Psoas muscle (tissue), 8 donors: ENCODE results near the gene SALL2. TPM values are rescaled to one million over a fixed set of nuclear protein-coding genes. Genes with fewer than 3 reads are reported as not detected.

ENCODE experiments used
- ATAC-seq, 4 donors: fragments of 200-7000 bp; cut with Tn5 transposase; one replicate each; pipeline ENCODE4 v1.9.1; 2020; ENCODE audit warnings: moderate library complexity in 3 of 4, mild to moderate bottlenecking in 2 of 4
- DNase-seq, 2 donors: peaks; one replicate each; pipeline ENCODE4 v3.0.0-alpha.2; 2020
- H3K27ac ChIP-seq: fragments of 200-600 bp; one replicate; pipeline ENCODE4 v1.8.0; 2022
- H3K27me3 ChIP-seq, 3 donors: fragments of 200-600 bp in 1 of 3; one replicate each; pipeline versions ENCODE4 v1.6.1 to v1.8.0; 2013 to 2022; ENCODE audit warnings: low read length in 2 of 3, mild to moderate bottlenecking in 2 of 3, moderate library complexity in 1 of 3; ENCODE audit not compliant: insufficient read depth in 3 of 3
- H3K36me3 ChIP-seq, 2 donors: fragments of 200-600 bp in 1 of 2; one replicate each; pipeline versions ENCODE4 v1.6.1 to v1.8.0; 2013 to 2022; ENCODE audit warnings: low read depth in 1 of 2, mild to moderate bottlenecking in 1 of 2, moderate library complexity in 1 of 2; ENCODE audit not compliant: insufficient read depth in 1 of 2
- H3K4me1 ChIP-seq: fragments of 200-600 bp; one replicate; pipeline ENCODE4 v1.8.0; 2022
- H3K4me3 ChIP-seq: fragments of 200-600 bp; one replicate; pipeline ENCODE4 v1.8.0; 2022; ENCODE audit warnings: mild to moderate bottlenecking
- H3K9me3 ChIP-seq: fragments of 200-600 bp; one replicate; pipeline ENCODE4 v1.8.0; 2022
- CTCF ChIP-seq: fragments of 200-600 bp; IDR thresholded peaks from one replicate; pipeline ENCODE4 v1.8.0; 2022; ENCODE audit warnings: antibody characterized with exemption
- WGBS, 3 donors: extraction: QIAGEN DNeasy Blood & Tissue Kit; methylation state at CpG; one replicate each; pipeline versions ENCODE4 v1.1.6 to v1.1.7; 2013; 5-methylcytosine and 5-hydroxymethylcytosine counted together
- intact Hi-C, 2 donors: fragments of 100-400 bp; cut with DNase I; formaldehyde crosslinking; loops; one replicate each; pipeline versions ENCODE4 v1.11.0 to v1.14.2; 2022
- polyA plus RNA-seq, 3 donors: library from polyadenylated mRNA; stranded (reverse); fragments of 200-250 nt; gene quantifications; one replicate each; pipeline ENCODE4 v1.2.3, GENCODE V29; 2013
- total RNA-seq, 4 donors: library from RNA; stranded (reverse); fragmentation: NEBNext Ultra II Directional in 2 of 4; extraction: Animal tissue kit (Norgen Biotek cat#: 25700) in 2 of 4; gene quantifications; one replicate each; pipeline versions ENCODE4 v1.2.1 to v1.2.4, GENCODE V29; 2021 to 2023
- donor health status: healthy with polysubstance abuse.
- donor health status: DM: no; HTN: no; CAD: no; lungs with moderate emphysema.
- donor health status: Bipolar disorder and iron deficiency.
- donor health status: healthy.
- donor health status: DM: yes; HTN: yes; CAD: no.
- donor health status: DM: no; HTN: no; CAD: no.
- donor health status: DM: no; HTN: no; CAD: no.
- donor health status: DM: yes; HTN: yes; CAD: no.

The SALL2 gene
- total and polyA plus RNA-seq, 7 donors: 0.33 to 3.8 (median 0.93) TPM

DNA sequence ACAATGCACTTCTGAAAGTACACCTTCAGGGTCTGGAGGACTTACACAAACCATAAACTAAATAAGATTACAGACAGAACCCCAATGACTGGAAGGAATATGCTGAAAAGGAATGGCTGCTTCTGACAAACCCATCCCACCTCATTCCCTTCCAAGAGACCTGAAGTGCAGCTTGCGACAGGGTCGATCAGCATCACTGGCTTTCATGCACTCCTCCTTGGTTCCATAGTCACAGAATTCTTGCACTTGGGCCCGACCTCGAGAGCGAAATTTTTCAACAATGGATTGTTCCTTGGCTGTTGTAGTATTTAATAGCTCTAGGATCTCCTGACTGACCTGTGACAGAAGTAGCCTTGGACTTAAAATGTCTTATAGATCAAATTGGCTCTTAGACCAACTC is 24.6 kb downstream of the SALL2 start:
- H3K36me3 ChIP-seq: peaks cover 24 to 75% of the 10 kb centered on the region in 2 donors
- 89 to 93% (median 90%) methylated on average over 5 of the region's 5 CpGs for WGBS, 3 donors
- H3K4me3 ChIP-seq: no peak overlapping the region
- H3K27ac ChIP-seq: no peak overlapping the region
- no peaks in the 10 kb centered on the region for H3K9me3 ChIP-seq
- H3K4me1 ChIP-seq: no peaks in the 10 kb centered on the region
- intact Hi-C loops: no loop called here
- DNase-seq: no peak
- H3K27me3 ChIP-seq: no peaks in the 10 kb centered on the region
- TF ChIP-seq CTCF: no peak
- ATAC-seq: no peak

DNA sequence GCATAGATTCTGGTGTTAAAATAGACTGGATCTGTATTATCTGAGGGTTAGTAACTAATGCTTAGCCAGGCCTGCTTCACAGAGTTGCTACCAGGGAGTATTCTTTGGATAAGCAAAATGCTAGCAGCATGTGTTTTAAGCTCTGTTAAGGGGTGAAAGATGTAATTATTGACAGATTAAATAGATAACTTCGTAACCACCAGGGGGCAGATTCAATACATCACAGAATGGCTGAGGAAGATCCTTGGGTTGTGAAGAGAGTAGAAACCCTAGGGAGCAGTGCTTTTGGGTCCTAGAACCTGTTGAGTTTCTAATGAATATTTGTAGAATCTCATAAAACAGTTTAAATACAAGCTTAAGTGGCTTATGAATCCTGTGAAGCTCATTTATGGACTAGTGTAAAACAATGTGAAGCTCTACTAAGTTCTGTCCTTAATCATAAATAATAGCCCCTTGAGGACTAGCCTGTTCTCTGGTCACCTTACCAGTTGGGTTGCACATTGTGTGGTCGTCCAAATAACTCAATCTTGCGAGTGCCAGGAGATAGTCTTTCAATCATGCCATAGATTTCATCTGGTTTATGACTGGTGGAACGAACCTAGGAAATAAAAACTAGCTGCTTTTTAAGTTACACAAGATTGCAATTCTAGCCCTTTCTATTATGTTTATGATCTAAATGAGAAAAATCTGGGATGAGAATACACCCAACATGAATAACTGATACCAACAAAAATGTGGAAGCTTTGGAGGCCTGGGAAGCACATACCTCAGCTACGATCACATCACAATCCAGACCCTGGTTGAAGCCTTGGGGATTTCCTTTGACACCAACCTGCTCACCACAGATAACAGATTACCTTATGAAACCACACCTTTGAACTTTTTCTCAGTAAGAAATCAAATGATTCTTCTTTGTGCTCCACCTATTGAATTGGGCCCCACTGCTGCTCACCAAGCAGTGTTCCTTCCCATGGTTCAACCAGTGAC is 27.3 kb downstream of the SALL2 start:
- ATAC-seq (peak in 1 of 4 donors; percentile 45), DNase-seq (no peak)
- WGBS, 3 donors: 49 to 65% (median 61%) methylated on average over 5 of the region's 5 CpGs
- Histone ChIP-seq H3K36me3 (peaks cover 33 to 100% of the 10 kb centered on the region in 2 donors), H3K4me3 (no peak overlapping the region), H3K27ac (no peak overlapping the region), H3K9me3 (no peaks in the 10 kb centered on the region), H3K27me3 (no peaks in the 10 kb centered on the region), H3K4me1 (no peaks in the 10 kb centered on the region)
- peak; percentile 44 for TF ChIP-seq CTCF
- intact Hi-C loops: loop anchor here in 1 of 2 donors (5.0 kb wide), 1 partner anchor 58 kb away; no protein-coding TSS in a partner anchor

GRCh38 chr14:21496453-21496852 is 29.7 kb downstream of the SALL2 start:
- DNase-seq (no peak), ATAC-seq (peak in 2 of 4 donors; percentile 39 to 53)
- Histone ChIP-seq H3K27me3 (no peaks in the 10 kb centered on the region), H3K4me1 (no peaks in the 10 kb centered on the region), H3K9me3 (no peaks in the 10 kb centered on the region), H3K27ac (no peak overlapping the region), H3K36me3 (peaks cover 28 to 100% of the 10 kb centered on the region in 2 donors), H3K4me3 (no peak overlapping the region)
- intact Hi-C loops: loop anchor here in 1 of 2 donors (5.0 kb wide), 1 partner anchor 61 kb away; no protein-coding TSS in a partner anchor
- WGBS, 3 donors: 78 to 87% (median 86%) methylated on average over 2 of the region's 2 CpGs
- TF ChIP-seq CTCF: no peak

GRCh38 chr14:21494902-21495762 is 31.0 kb downstream of the SALL2 start:
- no peak for TF ChIP-seq CTCF
- Histone ChIP-seq H3K36me3 (peaks cover 24 to 100% of the 10 kb centered on the region in 2 donors), H3K9me3 (no peaks in the 10 kb centered on the region), H3K27ac (no peak overlapping the region), H3K27me3 (no peaks in the 10 kb centered on the region), H3K4me1 (no peaks in the 10 kb centered on the region), H3K4me3 (no peak overlapping the region)
- intact Hi-C loops: loop anchor here in 1 of 2 donors (5.0 kb wide), 1 partner anchor 62 kb away; no protein-coding TSS in a partner anchor
- ATAC-seq (no peak), DNase-seq (no peak)
- WGBS, 3 donors: 59 to 94% (median 81%) methylated on average over 2 of the region's 2 CpGs
